K562 (cell line): ENCODE measurements around the gene GPHN. TPM values are rescaled to one million over a fixed set of nuclear protein-coding genes. Genes with fewer than 3 reads are reported as not detected.

Source experiments
- ATAC-seq: fragments of 200-7000 bp; cut with Tn5 transposase; 3 replicates; pipeline ENCODE4 v1.9.1; 2020; ENCODE audit warnings: moderate library complexity
- BruUV-seq: library from RNA; stranded (reverse); fragments of 400-500 nt; replicated peaks from 2 replicates; lab custom pipeline; 2021; lab: Mats Ljungman, UMichigan
- CTCF ChIA-PET: fragments of 300-600 bp; formaldehyde crosslinking; extraction: SDS; loops from one replicate; lab custom pipeline; 2021; ENCODE audit warnings: low intra/inter-chr PET ratio; lab: Yijun Ruan, JAX
- POLR2A ChIA-PET: fragments of 300-600, 350-650 bp; sonication (Branson Sonifier 250); formaldehyde crosslinking; extraction: SDS; loops from one replicate; lab custom pipeline; 2021; ENCODE audit warnings: antibody characterized with exemption, inconsistent platforms; lab: Yijun Ruan, JAX
- DNase-seq, 4 experiments: peaks; one replicate each; pipeline versions ENCODE4 v3.0.0 to v3.0.0-alpha.2; 2011 to 2018; ENCODE audit warnings: low spot score in 3 of 4, mixed read lengths in 3 of 4; ENCODE audit errors: extremely low read depth in 1 of 4
- FAIRE-seq: peaks from 2 replicates; lab custom pipeline; 2011; peaks lifted over from hg19 to GRCh38; lab: Jason Lieb, UNC
- H2AFZ ChIP-seq: 2 replicates; pipeline ENCODE4 v1.6.0; 2011; ENCODE audit warnings: low read depth, low read length, control low read depth, inconsistent platforms
- H3K27ac ChIP-seq: fragments of 200-600 bp; 3 replicates; pipeline ENCODE4 v1.8.0; 2011; ENCODE audit warnings: low read depth, mild to moderate bottlenecking, control low read depth, inconsistent platforms, low read length, moderate library complexity, mixed read lengths; ENCODE audit errors: extremely low read depth
- H3K27me3 ChIP-seq, 2 experiments: fragments of 300-600 bp in 1 of 2; 2 replicates in 1 of 2; 3 replicates in 1 of 2; pipeline versions ENCODE4 v1.6.0 to v1.8.0; 2011; ENCODE audit warnings: inconsistent platforms in 2 of 2, low read length in 2 of 2, mild to moderate bottlenecking in 1 of 2, mixed read lengths in 1 of 2, moderate library complexity in 1 of 2; ENCODE audit not compliant: control insufficient read depth in 2 of 2, insufficient read depth in 2 of 2
- H3K36me3 ChIP-seq: fragments of 300-600 bp; 3 replicates; pipeline ENCODE4 v1.8.0; 2011; ENCODE audit warnings: mild to moderate bottlenecking, low read length, inconsistent platforms; ENCODE audit not compliant: control insufficient read depth, insufficient read depth
- H3K4me1 ChIP-seq, 2 experiments: fragments of 200-600 bp in 1 of 2; replicated peaks in 1 of 2; 2 replicates in 1 of 2; 3 replicates in 1 of 2; pipeline versions ENCODE4 v1.5.1 to v1.8.0; 2011; ENCODE audit warnings: inconsistent platforms in 2 of 2, low read length in 2 of 2, mild to moderate bottlenecking in 1 of 2, mixed read lengths in 1 of 2, moderate library complexity in 1 of 2; ENCODE audit not compliant: control insufficient read depth in 2 of 2, insufficient read depth in 2 of 2
- H3K4me2 ChIP-seq: 2 replicates; pipeline ENCODE4 v1.6.1; 2011; ENCODE audit warnings: low read length, control low read depth, inconsistent platforms, mixed read lengths; ENCODE audit not compliant: insufficient read depth
- H3K4me3 ChIP-seq: fragments of 200-600 bp; sonication (generic), shearing (Covaris generic); 2 replicates; pipeline ENCODE4 v1.5.1; 2016; ENCODE audit warnings: control low read depth, inconsistent platforms
- H3K79me2 ChIP-seq: fragments of 200-600 bp; 3 replicates; pipeline ENCODE4 v1.8.0; 2011; ENCODE audit warnings: low read length, inconsistent platforms; ENCODE audit not compliant: control insufficient read depth, insufficient read depth
- H3K9ac ChIP-seq, 2 experiments: 2 replicates each; pipeline versions ENCODE4 v1.6.0 to v1.6.1; 2011; ENCODE audit warnings: low read depth in 2 of 2, low read length in 2 of 2, control low read depth in 1 of 2, inconsistent platforms in 1 of 2, mild to moderate bottlenecking in 1 of 2, mixed read lengths in 1 of 2; ENCODE audit not compliant: insufficient read depth in 1 of 2
- H3K9me1 ChIP-seq: one replicate; pipeline ENCODE4 v1.6.0; 2011; ENCODE audit warnings: inconsistent platforms, mild to moderate bottlenecking, low read length, moderate library complexity; ENCODE audit not compliant: control insufficient read depth, insufficient read depth
- H3K9me3 ChIP-seq: replicated peaks from 2 replicates; pipeline ENCODE4 v1.5.1; 2011; ENCODE audit warnings: low read depth, low read length, inconsistent platforms; ENCODE audit not compliant: control insufficient read depth, insufficient read depth
- H4K20me1 ChIP-seq: replicated peaks from 2 replicates; pipeline ENCODE4 v1.6.1; 2011; ENCODE audit warnings: low read length, inconsistent platforms, mixed read lengths; ENCODE audit not compliant: control insufficient read depth, insufficient read depth
- CHD1 ChIP-seq: fragments of 200-600 bp; sonication (generic); IDR thresholded peaks from one replicate; pipeline ENCODE4 v1.6.1; 2012; ENCODE audit warnings: mild to moderate bottlenecking, moderate library complexity, low read length, inconsistent platforms
- CHD2 ChIP-seq: IDR thresholded peaks from 2 replicates; pipeline ENCODE4 v1.6.1; 2011; ENCODE audit warnings: low read depth, low read length
- ETV1 ChIP-seq: fragments of 450-650 bp; conservative IDR thresholded peaks from 2 replicates; pipeline ENCODE4 v1.6.1; 2016; ENCODE audit warnings: missing genetic modification characterization, control low read depth, low read depth, missing compliant biosample characterization
- NFE2 ChIP-seq: IDR thresholded peaks from 2 replicates; pipeline ENCODE4 v1.6.1; 2014; ENCODE audit warnings: antibody characterized with exemption, low read depth
- NONO ChIP-seq, 2 experiments: fragments of 200-400 bp in 1 of 2; fragments of 450-650 bp in 1 of 2; formaldehyde crosslinking in 1 of 2; IDR thresholded peaks; 2 replicates each; pipeline ENCODE4 v1.6.1; 2017; ENCODE audit warnings: low read depth in 2 of 2, mild to moderate bottlenecking in 2 of 2, moderate library complexity in 2 of 2, low read length in 1 of 2
- PHF8 ChIP-seq: fragments of 200-600 bp; sonication (generic); IDR thresholded peaks from 2 replicates; pipeline ENCODE4 v1.6.1; 2012; ENCODE audit warnings: mixed run types, mild to moderate bottlenecking, inconsistent platforms, low read length, moderate library complexity, borderline replicate concordance
- RBFOX2 ChIP-seq: fragments of 200-400 bp; formaldehyde crosslinking; IDR thresholded peaks from 2 replicates; pipeline ENCODE4 v1.6.1; 2017; ENCODE audit warnings: low read depth, mild to moderate bottlenecking, low read length, moderate library complexity
- RBM39 ChIP-seq: fragments of 200-400 bp; formaldehyde crosslinking; optimal IDR thresholded peaks from 2 replicates; pipeline ENCODE3; 2018; ENCODE audit warnings: low read depth, low read length
- RUNX1 ChIP-seq: sonication (generic); IDR thresholded peaks from 2 replicates; pipeline ENCODE4 v1.6.1; 2016; ENCODE audit warnings: antibody characterized with exemption, low read depth
- SAP30 ChIP-seq: fragments of 200-600 bp; sonication (generic); IDR thresholded peaks from 2 replicates; pipeline ENCODE4 v1.6.1; 2012; ENCODE audit warnings: borderline replicate concordance, low read depth, mild to moderate bottlenecking, moderate library complexity, low read length, control low read depth, inconsistent platforms; ENCODE audit not compliant: insufficient read depth, poor library complexity, severe bottlenecking
- SMAD3 ChIP-seq: fragments of 450-650 bp; formaldehyde crosslinking; conservative IDR thresholded peaks from 2 replicates; pipeline ENCODE4 v1.4.0; 2020; ENCODE audit warnings: mild to moderate bottlenecking
- STAT5A ChIP-seq: IDR thresholded peaks from 2 replicates; pipeline ENCODE4 v1.6.1; 2012; ENCODE audit warnings: low read length, inconsistent platforms, borderline replicate concordance
- TAL1 ChIP-seq: fragments of 450-650 bp; IDR thresholded peaks from 2 replicates; pipeline ENCODE4 v1.6.1; 2016; ENCODE audit warnings: mild to moderate bottlenecking
- TOE1 ChIP-seq, 2 experiments: fragments of 450-650 bp in 1 of 2; sonication (generic) in 1 of 2; formaldehyde crosslinking in 1 of 2; IDR thresholded peaks; 2 replicates each; pipeline versions ENCODE4 v1.7.1 to v1.8.0; 2016 to 2022; ENCODE audit warnings: borderline replicate concordance in 2 of 2, mild to moderate bottlenecking in 2 of 2, antibody characterized with exemption in 1 of 2, inconsistent platforms in 1 of 2, low read depth in 1 of 2, missing genetic modification reagents in 1 of 2, moderate library complexity in 1 of 2
- XRCC3 ChIP-seq: fragments of 450-650 bp; IDR thresholded peaks from 2 replicates; pipeline ENCODE4 v1.6.1; 2017; ENCODE audit warnings: mild to moderate bottlenecking, moderate library complexity
- ZNF24 ChIP-seq: fragments of 450-650 bp; IDR thresholded peaks from 2 replicates; pipeline ENCODE4 v1.6.1; 2016
- WGBS: fragments of 100-300 bp; shearing (Covaris generic); methylation state at CpG from one replicate; pipeline ENCODE4 v1.1.6; 2016; ENCODE audit warnings: low coverage, mixed read lengths; ENCODE audit not compliant: insufficient coverage; ENCODE audit errors: missing lambda C conversion rate; 5-methylcytosine and 5-hydroxymethylcytosine counted together
- in situ Hi-C: fragments of 300-500 bp; cut with MboI; formaldehyde crosslinking; loops from 4 replicates; pipeline ENCODE4 v1.15.0; 2018; ENCODE audit warnings: inconsistent platforms, mixed read lengths
- intact Hi-C: fragments of 100-400 bp; cut with micrococcal nuclease; formaldehyde crosslinking; loops from 2 replicates; pipeline ENCODE4 v1.14.2; 2022
- polyA plus RNA-seq, 8 experiments: library from polyadenylated mRNA; depleted of rRNA in 4 of 8; stranded (reverse) in 5 of 8; unstranded in 3 of 8; fragments of >200 nt; fragmentation: Nextera tagmentation in 2 of 8; fragmentation: Illumina TruSeq in 1 of 8; extraction: Ambion mirVana in 2 of 8; extraction: Trizol in 1 of 8; gene quantifications; 2 replicates each; pipeline versions ENCODE4 v1.2.1 to v1.2.3, GENCODE V29; 2011 to 2014; ENCODE audit warnings: inconsistent platforms in 1 of 8, missing spikeins in 1 of 8
- total RNA-seq, 7 experiments: library from RNA; depleted of rRNA in 6 of 7; stranded (reverse); fragments of >200 nt in 6 of 7; fragmentation: Illumina TruSeq in 2 of 7; extraction: Trizol in 2 of 7; gene quantifications; 2 replicates each; pipeline versions ENCODE4 v1.2.1 to v1.2.3, GENCODE V29; 2011 to 2021; ENCODE audit warnings: low replicate concordance in 1 of 7
- TF ChIP-seq, protein P1 (sequence below): IDR thresholded peaks from 2 replicates; pipeline ENCODE4 v1.6.1; 2011; ENCODE audit warnings: borderline replicate concordance, low read depth, mild to moderate bottlenecking, moderate library complexity, low read length; ENCODE audit not compliant: insufficient read depth, poor library complexity, severe bottlenecking
- TF ChIP-seq, protein P2 (sequence below): sonication (generic); formaldehyde crosslinking; IDR thresholded peaks from 2 replicates; pipeline ENCODE4 v1.8.1; 2023; ENCODE audit warnings: mild to moderate bottlenecking, missing genetic modification reagents

The GPHN gene
- total and polyA plus RNA-seq, 9 of the 15 experiments (the other 6 are each of a cell fraction or from before 2014, with no cell fraction given) = 5.9 to 16.0 (median 11.4) TPM

DNA sequence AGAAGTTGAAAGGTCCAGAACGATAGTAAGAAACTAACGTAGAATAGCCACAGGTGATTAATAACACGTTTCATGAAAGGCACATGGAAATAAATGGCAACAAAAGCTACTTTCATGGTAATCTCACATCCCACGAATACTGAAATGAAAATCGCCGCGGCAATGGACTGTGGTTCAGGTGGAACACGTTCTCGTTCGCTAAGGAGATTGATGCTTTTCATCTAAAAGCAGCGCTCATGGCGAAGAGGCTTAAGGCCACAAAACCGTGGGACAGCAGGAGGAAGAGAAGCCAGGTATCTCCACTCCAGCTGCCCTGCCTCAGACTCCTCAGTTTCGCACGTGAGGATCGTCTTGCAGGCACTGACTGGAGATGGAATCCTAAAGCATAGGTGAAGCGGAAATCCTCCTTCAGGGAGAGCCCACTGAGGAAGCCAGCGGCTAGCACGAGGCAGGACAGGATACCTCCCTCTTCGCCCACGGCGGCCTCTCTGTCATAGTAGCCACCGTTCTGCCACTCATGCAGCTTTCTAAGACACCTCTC is 696 bp upstream of the GPHN start (continued):
- TF ChIP-seq, protein P1, sequence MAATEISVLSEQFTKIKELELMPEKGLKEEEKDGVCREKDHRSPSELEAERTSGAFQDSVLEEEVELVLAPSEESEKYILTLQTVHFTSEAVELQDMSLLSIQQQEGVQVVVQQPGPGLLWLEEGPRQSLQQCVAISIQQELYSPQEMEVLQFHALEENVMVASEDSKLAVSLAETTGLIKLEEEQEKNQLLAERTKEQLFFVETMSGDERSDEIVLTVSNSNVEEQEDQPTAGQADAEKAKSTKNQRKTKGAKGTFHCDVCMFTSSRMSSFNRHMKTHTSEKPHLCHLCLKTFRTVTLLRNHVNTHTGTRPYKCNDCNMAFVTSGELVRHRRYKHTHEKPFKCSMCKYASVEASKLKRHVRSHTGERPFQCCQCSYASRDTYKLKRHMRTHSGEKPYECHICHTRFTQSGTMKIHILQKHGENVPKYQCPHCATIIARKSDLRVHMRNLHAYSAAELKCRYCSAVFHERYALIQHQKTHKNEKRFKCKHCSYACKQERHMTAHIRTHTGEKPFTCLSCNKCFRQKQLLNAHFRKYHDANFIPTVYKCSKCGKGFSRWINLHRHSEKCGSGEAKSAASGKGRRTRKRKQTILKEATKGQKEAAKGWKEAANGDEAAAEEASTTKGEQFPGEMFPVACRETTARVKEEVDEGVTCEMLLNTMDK = no peak
- TF ChIP-seq SMAD3 (CRISPR knock-in tag) = no peak
- TF ChIP-seq TAL1 = no peak
- TF ChIP-seq NFE2 = no peak
- no peak for TF ChIP-seq STAT5A
- no peak for TF ChIP-seq XRCC3
- no peak for TF ChIP-seq RBM39

DNA sequence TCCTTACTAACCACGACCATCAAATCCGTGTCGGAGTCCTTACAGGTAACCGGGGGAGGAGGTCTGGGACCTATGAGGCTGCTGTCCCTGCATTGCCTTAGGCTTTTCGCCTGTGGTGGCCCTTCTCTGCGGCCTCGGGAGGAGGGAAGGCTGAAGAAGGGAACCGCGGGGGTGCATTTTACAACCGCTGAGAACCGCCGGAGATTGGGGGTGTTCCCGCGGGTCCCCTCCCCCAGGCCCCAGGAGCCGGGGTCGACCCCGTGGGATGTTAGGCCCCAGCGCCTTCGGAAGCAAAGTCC is 549 bp downstream of the GPHN start:
- WGBS = 0% methylated on average over 5 of the region's 19 CpGs
- ATAC-seq = no peak
- H3K9ac ChIP-seq = peak overlapping the region; percentile 77 to 96
- peaks cover 10% of the 10 kb centered on the region; the same call in 1 of the 2 replicates for H4K20me1 ChIP-seq
- peak in 1 of 4 experiments; percentile 13 for DNase-seq
- CTCF ChIA-PET = no interaction called here
- no peaks in the 10 kb centered on the region for H3K9me3 ChIP-seq
- in situ Hi-C loops = no loop called here
- no peaks in the 10 kb centered on the region for H3K9me1 ChIP-seq
- H3K27ac ChIP-seq = peak overlapping the region; percentile 89
- peaks cover 47% of the 10 kb centered on the region for H3K79me2 ChIP-seq
- peak overlapping the region; percentile 90 for H3K4me2 ChIP-seq
- no peak for FAIRE-seq
- peak overlapping the region; percentile 54 for H3K4me3 ChIP-seq
- intact Hi-C loops = no loop called here
- no peaks in the 10 kb centered on the region for H3K36me3 ChIP-seq
- H3K27me3 ChIP-seq = no peaks in the 10 kb centered on the region
- POLR2A ChIA-PET = no interaction called here
- H3K4me1 ChIP-seq = peaks cover 0 to 24% of the 10 kb centered on the region in 2 experiments; a peak in 3 of 5 replicates
- H2AFZ ChIP-seq = peak overlapping the region; percentile 80
- BruUV-seq = no TSS peak
- TF ChIP-seq RUNX1 (no peak), NONO (IDR thresholded peaks at IDR 0.05; ENCODE audit: low read depth in 2 of 2, low read length in 1 of 2) (no peak), RBFOX2 (no peak), TOE1 (IDR thresholded peaks at IDR 0.05; ENCODE audit: borderline replicate concordance) (no peak), TOE1 (CRISPR knock-in tag; IDR thresholded peaks at IDR 0.05; ENCODE audit: borderline replicate concordance, low read depth) (no peak), CHD1 (peak; percentile 20), ZNF24 (no peak), ETV1 (tag) (no peak), CHD2 (no peak), SAP30 (peak; percentile 23), PHF8 (peak; percentile 22; the same call in 1 of the 2 replicates)
- TF ChIP-seq, protein P2, sequence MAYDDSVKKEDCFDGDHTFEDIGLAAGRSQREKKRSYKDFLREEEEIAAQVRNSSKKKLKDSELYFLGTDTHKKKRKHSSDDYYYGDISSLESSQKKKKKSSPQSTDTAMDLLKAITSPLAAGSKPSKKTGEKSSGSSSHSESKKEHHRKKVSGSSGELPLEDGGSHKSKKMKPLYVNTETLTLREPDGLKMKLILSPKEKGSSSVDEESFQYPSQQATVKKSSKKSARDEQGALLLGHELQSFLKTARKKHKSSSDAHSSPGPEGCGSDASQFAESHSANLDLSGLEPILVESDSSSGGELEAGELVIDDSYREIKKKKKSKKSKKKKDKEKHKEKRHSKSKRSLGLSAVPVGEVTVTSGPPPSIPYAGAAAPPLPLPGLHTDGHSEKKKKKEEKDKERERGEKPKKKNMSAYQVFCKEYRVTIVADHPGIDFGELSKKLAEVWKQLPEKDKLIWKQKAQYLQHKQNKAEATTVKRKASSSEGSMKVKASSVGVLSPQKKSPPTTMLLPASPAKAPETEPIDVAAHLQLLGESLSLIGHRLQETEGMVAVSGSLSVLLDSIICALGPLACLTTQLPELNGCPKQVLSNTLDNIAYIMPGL = no peak
